T1000 (cell line): ENCODE results near the gene NEO1.

Experiments
- DNase-seq: peaks from one replicate; lab custom pipeline; 2025; ENCODE audit warnings: mixed read lengths; lab: John Stamatoyannopoulos, UW

Gene NEO1

DNA sequence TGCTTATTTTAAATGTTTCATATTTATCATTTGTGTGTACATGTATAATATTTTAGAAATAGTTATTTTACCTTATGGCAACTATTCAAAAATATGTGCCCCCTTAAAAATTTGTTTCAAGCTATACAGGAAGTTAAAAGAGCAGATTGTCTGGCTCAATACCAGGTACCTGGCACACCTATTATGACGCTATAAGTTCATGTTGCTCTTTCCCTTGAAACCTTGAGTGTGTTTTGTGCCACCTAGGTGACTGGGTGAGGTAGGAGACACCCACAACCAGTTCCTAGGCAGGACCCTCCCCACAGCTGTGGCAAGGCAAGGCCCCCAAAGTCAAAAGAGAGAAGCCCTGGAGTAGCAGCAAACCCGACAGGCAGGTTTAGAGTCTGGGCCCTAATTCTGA, 20.6 kb upstream of the NEO1 start:
- no peak for DNase-seq

DNA sequence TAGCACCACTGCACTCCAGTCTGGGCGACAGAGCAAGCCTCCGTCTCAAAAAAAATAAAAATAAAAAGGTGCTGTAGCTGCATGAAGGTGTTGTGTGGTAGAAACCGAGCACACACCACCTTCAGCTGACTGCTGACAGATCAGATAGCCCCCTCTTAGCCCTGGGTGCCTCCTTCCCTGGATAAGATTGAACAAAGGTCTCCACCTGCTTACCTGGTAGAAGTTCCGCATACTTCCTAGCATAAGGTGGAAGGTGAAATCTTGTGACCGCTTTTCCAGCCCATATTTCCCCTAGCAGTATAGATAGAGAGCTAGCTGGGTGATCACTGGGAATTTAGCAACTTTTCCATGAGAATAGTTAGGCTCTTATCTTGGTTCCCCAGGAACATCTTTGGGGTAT, 18.7 kb upstream of the NEO1 start:
- DNase-seq, result no peak

DNA sequence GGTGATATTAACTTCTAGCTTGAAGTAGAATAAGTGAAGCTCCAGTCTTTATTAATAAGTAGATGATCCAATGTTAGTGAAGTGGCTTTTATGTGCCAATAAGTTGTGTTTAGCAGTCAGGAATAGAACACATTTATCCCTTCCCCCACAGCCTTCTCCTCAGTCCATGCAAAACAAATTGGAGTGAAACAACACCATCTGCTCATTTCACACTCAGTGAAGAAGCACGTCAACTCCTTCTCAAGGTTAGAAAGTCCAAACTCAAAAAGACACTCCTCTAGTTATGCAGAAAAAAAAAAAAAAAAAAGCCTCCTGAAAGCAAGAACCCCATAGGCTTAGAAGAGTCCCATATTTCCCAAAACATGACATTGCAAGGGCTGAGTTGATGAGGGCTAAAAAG, 18.0 kb upstream of the NEO1 start:
- DNase-seq, result no peak

DNA sequence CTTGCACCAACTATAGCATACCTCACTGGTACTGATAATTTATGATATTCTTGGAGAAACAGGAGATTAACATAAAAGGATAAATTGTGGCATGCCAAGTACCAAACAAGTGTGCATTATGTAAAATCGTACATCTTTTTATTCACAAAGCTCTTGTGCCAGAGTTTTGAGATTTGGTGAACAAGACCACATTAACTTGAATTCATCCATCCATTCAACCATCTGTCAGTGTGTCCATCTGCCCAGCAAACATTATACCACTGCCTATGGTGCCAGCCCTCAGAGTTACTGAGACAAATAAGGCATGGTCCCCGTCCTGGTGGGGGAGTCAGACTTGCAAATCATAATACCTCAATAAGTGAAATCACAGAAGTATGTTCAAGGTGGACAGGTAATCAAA, 17.0 kb upstream of the NEO1 start:
- no peak for DNase-seq

DNA sequence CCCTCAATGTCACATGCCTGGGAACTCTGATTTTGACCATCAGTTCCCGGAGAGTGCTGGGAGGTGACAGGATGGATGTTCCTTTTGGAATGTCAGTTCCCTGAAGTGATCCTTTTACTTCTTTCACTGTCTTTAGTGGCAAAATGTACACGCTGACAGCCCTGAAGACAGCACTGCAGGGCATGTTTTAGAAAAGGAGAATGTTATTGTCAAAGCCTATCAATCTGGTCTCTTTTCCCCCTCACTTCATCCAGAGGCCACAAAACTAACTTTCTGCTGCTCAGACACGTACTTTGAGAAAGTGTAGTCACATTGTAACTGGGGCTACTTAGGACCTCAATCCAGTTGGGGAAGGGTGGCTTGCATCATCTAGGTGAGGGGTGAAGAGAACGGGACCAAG, 14.0 kb upstream of the NEO1 start:
- no peak for DNase-seq

DNA sequence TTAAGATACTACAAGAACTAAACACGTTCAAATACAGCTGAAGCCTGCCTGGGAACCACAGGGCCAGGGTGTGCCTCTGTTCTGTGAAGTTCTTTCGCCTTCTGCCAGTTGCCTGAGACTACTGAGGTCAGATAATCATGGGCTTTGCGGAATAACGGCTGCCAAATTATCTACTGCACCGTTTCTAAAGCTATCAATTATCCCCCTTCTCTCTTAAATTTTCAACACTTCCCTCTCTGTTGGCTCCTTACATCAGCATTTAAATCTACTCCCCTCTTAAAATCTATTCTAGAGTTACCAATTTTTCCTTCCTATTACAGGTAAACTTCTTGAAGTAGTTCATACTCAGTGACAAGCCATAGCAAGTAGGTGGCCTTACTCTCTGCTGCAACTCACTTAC, 6.2 kb upstream of the NEO1 start:
- no peak for DNase-seq

DNA sequence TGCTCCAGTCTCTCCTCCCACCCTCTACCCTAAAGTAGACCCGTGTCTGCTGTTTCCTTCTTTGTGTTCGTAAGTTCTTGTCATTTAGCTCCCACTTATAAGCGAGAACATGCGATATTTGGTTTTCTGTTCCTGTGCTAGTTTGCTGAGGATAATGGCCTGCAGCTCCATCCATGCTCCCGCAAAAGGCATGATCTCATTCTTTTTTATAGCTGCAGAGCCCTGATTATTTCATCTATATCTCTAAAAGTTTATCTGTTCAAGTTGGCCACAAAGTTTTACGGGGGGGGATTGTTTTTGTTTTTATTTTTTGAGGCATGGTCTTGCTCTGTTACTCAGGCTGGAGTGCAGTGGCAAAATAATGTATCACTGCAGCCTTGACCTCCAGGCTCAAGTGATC, 4.4 kb upstream of the NEO1 start:
- DNase-seq, result no peak

DNA sequence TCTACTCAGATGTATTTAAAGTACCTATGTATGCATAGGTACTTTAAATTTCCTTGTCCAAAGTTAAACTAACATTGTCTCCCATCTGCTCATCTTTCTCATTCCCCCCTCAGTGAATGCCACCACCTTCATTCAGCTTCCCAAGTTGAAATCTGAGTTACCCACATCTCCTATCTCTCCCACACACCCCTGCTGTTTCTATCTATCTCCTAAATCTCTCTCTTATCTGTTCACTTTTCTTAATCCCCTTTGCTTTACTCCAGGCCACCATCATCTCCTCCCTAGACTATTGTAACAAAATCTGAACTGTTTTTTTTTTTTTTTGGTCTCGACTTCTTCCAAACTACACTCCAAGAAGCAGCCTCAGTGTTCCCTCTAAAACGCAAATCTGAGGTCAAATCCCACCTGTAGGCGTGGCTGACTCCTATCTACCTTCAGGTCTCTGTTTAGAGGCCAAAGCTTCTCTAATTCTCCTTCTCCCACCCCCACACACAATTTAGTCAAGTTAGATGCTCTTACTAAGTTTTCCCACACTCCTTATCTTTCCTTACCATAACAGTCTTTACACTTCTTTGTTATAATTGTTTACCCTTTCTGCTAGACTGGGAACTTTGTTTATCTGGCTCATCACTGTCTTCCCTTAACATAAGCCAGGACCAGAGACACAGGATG, 3.5 kb upstream of the NEO1 start:
- DNase-seq, result no peak

DNA sequence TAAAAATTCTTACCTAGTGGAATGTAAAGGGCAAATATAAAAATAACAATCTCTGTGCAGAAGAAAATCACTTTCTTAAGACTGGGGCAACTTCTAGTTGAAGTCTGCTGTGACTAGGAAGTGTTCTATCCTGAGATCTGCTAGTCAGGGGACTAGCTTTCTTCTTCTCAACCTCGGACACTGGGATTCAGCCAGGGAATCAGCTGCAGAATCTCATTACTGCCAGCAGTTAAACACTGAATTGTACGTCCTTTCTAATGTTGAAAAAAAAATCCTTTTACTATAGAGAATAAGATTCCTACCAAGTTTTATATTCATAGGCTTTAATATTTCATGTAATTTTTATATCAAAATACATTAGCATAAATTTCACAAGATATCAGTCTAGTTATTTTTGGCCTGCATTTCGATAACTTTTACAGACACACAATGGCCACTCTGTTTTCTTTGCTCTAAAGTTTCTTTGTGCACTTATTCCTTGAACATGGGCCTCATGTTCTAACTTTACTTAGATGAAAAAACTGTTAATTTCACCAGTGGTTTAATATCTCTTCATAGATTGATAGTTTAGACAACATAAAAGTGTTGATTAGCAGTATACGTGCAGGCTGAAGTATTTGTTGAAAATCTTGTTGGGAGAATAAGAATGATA, 2.6 kb upstream of the NEO1 start:
- DNase-seq, result no peak

DNA sequence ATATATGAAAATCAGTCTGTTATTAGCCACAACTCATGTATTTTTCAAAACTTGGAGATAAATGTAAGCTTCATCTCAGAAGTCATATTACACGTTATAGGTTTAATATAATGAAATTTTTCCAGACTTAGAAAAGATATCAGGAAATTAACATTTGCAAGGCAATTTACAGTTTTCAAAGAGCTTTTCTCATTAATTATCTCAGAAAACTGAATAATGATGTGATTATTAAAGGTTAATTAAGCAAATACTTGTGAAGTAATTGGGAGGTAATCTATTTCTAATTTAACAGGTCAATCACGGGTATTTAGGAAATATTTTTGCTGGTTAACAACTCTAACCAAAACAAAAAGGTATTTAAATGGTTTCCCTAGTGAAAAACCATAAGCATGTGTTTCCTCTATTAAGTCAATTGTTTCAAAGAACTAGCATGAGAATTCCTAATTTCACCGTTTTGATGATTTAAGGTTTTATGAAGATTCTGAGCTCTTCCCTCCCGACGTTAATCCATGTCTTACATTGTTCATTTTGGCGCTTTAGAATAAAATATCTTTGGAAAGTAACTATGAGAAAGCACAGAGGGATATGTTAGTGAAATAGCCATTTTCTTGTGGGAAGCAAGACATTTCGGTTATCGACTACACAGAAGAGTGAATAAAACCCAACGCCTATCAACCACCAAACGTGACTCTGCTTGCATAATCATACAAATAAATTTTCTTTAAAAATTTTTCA, 1.5 kb upstream of the NEO1 start:
- DNase-seq, result no peak

DNA sequence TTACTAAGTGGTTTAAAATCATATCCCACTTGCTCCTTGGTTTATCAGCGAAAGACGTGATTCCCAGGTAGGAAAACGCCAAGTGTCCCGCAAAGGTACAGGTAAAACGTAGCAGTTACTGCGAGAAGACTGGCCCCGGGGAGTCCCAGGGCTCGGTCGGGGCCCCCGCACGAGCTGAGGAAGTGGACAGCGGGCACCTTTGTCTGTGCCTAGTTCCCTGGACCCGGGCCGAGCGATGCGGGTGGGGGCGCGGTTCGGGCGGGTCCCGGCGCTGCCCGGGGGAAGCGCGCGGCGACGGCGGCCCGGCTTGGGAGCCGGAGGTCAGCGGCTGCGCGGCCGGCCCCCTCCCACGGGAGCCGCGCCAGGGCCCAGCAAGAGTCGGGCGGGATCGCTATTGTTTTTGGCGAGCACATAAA, 864 bp upstream of the NEO1 start:
- no peak for DNase-seq

DNA sequence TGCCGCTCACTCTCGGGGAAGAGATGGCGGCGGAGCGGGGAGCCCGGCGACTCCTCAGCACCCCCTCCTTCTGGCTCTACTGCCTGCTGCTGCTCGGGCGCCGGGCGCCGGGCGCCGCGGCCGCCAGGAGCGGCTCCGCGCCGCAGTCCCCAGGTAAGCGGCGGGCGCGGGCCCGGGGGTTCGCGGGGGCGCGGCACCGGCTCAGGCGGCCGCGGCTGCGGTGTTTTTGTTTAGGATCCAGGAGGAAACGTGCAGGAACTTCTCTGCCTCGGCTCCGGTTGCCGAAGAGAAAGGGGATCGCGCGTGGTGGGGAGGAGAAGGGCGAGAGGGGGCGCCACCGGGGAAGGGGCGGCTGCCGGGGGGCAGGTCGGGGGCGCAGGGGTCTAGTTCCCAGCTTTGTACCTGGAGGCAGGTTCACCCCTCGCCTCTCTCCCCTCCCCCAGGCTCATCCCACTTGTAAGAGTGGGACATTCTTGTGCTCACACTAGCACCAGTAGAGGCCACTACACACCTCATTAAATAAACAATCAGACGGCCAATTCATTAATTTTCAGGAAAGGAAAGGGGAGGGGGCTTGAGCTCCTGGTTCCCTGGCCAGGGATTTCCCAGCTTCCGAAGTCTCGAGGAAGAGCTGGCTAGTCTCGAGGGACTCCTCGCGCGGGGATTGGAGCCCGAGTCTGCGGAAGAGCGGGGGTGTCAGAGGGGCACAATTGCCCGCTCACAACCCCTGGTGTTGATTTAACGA, 562 bp downstream of the NEO1 start:
- DNase-seq, result peak; percentile 21

DNA sequence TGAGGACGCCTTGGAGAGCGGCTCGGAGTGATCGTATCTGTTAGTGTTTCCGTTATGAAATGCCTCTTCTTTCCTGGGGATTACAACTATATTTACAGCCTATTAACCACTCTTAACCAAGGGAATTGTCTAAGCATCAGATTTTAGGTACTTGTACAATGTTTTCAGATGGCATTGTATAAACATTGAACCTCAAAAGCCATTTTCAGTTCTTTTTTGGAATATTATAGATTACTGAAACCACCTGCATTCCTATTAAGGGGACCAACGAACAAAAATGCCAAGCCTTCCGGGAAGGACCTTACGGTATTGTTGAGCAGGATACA, 1.1 kb downstream of the NEO1 start:
- no peak for DNase-seq

DNA sequence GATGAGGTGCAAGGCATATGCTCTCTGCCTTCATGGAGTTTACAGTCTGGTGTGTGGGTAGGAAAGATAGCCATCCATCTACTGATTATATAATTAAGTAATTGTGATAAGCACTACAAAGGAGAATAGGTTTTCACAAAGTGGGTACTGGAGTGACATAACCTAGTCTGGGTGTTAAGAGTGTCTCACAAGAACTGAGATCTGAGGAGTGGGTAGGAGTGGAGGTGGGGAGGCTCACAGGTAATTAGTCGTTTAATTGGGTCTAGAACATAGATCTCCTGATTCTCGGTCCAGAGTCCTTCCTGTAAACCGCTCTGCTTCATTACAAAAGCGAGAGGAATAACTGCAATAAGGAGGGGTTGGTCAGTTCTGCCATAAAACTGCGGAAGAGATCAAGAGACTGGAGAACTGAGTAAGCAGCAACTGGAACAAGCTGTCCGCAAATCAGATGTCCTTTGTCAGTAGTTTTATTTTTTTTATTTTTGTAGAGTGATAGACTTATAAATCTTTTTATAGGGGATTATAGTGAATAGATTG, 2.2 kb downstream of the NEO1 start:
- no peak for DNase-seq

DNA sequence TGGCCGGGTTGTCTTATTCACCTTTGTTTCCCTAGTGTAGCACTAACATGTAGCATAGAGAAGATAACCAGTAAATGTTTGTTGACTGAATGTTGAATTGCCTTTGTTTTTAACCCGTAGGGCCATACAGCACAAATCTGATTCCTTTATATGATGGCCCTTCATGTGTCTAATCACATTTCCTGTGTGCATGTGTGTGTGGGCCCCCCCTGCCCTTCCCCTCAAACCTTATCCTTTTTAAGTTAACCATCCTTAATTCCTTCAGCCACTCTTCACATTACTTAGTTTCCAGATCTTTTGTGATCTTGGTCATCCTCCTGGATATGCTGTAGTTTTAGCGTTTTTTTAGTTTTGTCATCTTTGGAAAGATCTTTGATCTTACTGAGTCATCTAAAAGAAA, 4.2 kb downstream of the NEO1 start:
- DNase-seq, result no peak

DNA sequence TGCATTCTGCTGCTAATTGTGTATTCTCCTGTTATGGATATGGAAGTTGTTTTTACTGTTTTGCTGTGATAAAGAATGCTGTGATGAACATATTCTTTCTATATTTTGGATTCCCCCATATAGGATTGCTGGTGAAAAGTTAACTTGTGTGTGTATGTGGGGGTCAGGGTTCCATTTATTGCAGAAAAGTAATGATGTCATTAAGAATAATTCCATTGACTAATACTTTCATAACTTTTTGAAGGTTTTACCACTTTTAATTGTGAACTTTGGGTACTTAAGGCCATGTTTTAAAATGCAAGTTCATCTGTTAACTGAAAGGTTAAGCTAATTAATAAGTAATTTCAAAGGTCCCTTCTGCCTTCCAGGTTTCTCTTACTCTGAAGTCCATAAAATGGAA, 6.2 kb downstream of the NEO1 start:
- no peak for DNase-seq

DNA sequence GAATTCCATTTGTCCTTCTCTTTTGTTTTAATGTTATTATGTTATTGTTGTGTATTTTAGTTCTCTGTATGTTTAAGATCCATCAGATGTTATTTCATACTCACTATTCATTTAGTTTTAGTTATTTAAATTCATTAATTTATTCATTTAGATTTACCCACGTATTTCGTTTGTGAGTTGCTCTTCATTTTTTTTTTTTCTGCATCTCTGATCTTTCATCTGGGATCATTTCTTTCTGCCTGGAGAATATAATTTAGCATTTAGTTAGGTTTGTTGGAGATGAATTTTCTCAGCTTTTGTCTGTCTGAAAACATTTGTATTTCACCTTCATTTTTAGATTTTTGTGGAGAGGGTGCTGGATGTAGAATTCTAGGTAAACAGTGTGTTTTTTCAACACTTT, 12.9 kb downstream of the NEO1 start:
- DNase-seq, result no peak

DNA sequence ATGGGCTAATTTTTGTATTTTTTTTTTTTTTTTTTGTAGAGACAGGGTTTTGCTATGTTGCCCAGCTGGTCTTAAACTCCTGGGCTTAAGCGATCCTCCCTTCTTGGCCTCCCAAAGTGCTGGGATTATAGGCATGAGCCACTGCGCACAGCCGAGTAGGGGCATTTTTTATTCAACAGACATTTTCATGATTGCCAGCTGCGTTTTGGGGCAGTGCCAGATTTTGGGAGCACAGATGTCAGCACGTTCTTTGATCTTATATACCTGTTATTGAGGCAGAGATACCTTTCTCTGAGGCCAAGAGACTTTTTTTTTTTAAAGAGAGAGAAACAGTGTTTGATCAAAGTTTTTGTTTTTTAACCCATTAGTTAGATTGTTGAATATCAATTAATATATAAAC, 16.8 kb downstream of the NEO1 start:
- DNase-seq, result no peak

DNA sequence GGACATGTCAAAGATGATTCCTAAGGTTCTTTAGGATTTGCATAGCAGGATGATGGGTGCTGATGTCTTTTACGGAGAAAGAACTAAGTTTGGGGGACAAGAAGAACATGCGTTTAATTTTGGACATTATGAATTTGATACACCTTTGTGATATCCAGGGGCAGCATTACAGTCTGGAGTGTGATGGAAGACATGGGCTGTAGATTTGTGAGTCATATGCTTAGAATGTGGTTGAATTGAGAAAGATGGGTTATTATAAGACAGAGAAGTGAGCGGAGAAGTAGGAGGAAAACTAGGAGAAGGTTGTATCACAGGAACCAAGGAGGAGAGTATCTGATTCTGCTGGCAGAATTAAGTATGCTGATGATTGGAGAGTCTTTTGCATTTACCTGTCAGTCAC, 20.6 kb downstream of the NEO1 start:
- no peak for DNase-seq

DNA sequence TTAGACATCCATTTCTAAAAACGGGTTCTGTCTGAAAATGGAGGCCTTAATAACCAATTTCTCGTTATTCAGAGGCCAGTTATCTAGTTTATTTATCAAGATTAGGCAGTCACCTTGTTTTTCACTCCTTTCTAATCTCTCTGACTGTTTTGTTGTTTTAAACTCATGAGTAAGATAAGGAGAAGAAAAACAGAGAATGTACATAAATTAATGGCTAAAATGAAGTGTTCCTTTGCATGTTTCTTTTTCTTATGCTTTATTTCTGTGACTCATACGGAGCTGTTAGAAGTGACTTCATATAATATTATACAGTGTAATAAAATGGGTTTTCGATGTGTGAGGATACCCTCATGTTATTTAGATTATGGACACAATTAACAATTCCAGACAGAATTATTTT, 22.0 kb downstream of the NEO1 start:
- DNase-seq, result no peak

DNA sequence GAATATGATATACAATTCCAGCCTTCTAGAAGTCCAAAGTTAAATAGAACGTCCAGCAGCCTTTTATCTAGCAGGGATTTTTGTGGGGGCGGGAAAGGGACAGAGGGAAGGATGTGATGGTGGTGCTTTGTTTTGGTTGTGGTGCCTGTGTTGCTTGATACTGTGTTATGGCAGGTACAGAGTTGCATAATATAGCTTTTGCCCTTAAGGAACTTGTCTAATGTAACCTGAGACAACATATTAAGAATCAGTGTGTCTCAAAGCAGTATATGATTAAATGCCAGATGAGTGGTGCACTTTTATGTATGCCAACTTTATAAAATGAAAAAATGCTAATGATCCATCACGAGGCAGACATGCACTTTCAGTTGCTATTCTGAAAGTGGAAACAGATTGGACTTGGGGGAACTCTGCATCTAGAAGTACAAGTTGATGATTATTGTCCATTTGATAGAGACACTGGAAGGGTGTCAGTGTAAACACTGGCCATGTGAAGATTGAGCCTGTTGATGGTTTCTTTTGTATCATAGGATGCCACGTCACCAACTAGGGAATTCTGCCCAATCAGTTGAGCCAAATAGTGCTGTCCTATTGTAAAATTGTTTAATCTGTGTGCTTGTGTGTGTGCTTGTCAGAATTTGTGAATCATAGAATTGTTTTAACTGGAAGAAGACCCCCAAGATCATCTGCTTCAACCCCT, 23.0 kb downstream of the NEO1 start:
- no peak for DNase-seq

DNA sequence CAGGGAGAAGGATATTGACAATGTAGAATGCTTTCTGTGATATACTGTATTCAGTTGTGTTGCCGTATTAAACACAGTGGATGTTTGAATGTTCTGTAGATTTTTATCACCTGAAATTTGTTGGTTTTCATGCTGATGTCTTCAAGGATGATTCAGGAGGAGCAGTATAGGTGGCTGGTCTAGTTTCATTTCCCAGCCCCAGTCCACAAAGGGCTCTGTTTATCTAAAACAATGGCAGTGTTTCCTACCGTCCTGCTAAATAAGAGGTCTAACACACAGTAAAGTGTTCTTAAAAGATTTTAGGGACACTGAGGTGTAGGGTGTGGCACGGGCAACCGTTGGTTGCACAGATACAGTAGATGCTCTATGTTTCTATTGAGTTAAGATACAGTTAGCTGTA, 26.0 kb downstream of the NEO1 start:
- DNase-seq, result no peak
